ENCODE measurements around the gene THSD8. TPM values are rescaled to one million over a fixed set of nuclear protein-coding genes. Genes with fewer than 3 reads are reported as not detected.

THSD8 gene
- total and polyA plus RNA-seq, 2 of the 8 experiments (the other 6 are each of a cell fraction or from before 2014, with no cell fraction given): 8.2 to 42.3 TPM

DNA sequence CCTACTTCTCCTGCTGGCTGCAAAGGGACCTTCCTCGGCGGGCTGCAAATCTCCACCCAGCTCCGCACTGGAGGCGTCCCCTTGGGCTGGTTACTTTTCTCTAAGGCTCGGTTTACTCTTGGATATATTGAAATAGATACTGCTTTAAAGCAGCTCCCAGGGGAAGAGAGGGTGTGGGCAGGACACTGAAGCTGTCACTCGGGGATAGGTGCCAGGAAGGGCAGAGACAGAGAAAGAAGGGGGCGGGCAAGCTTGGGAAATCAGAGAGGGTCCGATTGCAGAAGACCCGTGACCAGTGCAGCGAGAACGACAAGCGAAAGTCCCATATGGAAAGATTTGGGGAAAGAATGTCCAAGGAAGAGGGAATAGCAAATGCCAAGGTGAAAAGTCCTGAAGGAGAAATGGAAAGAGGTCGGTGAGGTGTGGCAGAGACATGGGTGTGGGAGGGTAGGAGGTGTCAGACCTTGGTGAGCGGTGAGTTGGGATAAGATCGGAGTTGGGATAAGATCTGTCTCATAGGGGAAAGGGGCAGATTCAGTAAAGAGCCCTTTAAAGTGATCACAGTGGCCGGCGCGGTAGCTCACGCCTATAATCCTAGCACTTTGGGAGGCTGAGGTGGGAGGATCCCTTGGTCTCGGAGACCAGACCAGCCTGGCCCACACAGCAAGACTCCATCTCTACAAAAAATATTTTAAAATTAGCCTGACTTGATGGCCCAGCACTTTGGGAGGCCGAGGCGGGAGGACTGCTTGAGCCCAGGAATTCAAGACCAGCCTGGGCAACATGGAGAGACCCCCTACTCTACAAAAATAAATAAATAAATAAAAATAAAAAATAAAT lies 618 bp downstream of the THSD8 start:
- ChIA-PET CTCF (ENCODE audit: partially characterized antibody) (interaction anchor here (0.6 to 17.9 kb wide), 13 partner anchors 11 to 89 kb away, joined by 3 to 288 read pairs (median 5); partner anchors contain the start of gene JUNB), POLR2A (ENCODE audit: partially characterized antibody) (interaction anchor here (0.6 to 15.2 kb wide), 15 partner anchors 10 to 1359 kb away, joined by 3 to 317 read pairs (median 3); partner anchors contain the start of genes HOOK2, JUNB and TRIR)
- Histone ChIP-seq H4K8ac (ENCODE audit: extremely low read depth, insufficient read depth, low read length) (no peak overlapping the region; the same call in 1 of the 2 replicates), H3K23ac (ENCODE audit: insufficient read length) (no peak overlapping the region), H2BK15ac (ENCODE audit: low read length) (no peak overlapping the region), H3K79me2 (ENCODE audit: control insufficient read depth in 1 of 2, insufficient read depth in 2 of 2, low read length in 2 of 2) (peaks cover 0 to 16% of the 10 kb centered on the region in 2 experiments; a peak in 2 of 4 replicates), H2BK5ac (ENCODE audit: low read depth, low read length) (no peak overlapping the region), H2BK20ac (ENCODE audit: low read length) (no peak overlapping the region), H3K4me2 (ENCODE audit: insufficient read depth in 1 of 2, low read depth in 2 of 2, low read length in 2 of 2) (peak overlapping the region; percentile 91 to 92), H3K9me3 (ENCODE audit: insufficient read depth in 2 of 2, low read depth in 1 of 2, low read length in 1 of 2) (no peaks in the 10 kb centered on the region), H2BK12ac (ENCODE audit: low read depth, low read length) (no peak overlapping the region), H3K9ac (replicated peaks in 1 of 4; ENCODE audit: extremely low read depth in 1 of 4, low read depth in 3 of 4, low read length in 3 of 4) (no peak overlapping the region; a peak in 1 of 7 replicates), H3K4me1 (replicated peaks in 1 of 4; ENCODE audit: control insufficient read depth in 3 of 4, insufficient read depth in 4 of 4, low read length in 3 of 4) (peaks cover 0 to 20% (median 13%) of the 10 kb centered on the region in 4 experiments; a peak in 6 of 7 replicates), H3K4me3 (ENCODE audit: extremely low read depth in 1 of 4, insufficient read depth in 2 of 4, low read depth in 3 of 4, low read length in 4 of 4) (peak overlapping the region; percentile 85 to 98 (median 97)), H3K27me3 (replicated peaks in 1 of 4; ENCODE audit: control insufficient read depth in 3 of 4, extremely low read depth in 1 of 4, insufficient read depth in 3 of 4, low read length in 3 of 4) (peaks cover 0 to 4% (median under 1%) of the 10 kb centered on the region in 4 experiments; a peak in 2 of 7 replicates), H4K5ac (ENCODE audit: insufficient read length, low read depth, low read length) (no peak overlapping the region), H2AK5ac (ENCODE audit: low read depth, low read length) (no peak overlapping the region), H3K36me3 (ENCODE audit: control insufficient read depth in 2 of 4, insufficient read depth in 4 of 4, low read length in 3 of 4) (peaks cover 8 to 19% (median 14%) of the 10 kb centered on the region in 4 experiments; a peak in 7 of 8 replicates), H3K56ac (replicated peaks; ENCODE audit: insufficient read length, low read depth, low read length) (peak overlapping the region; percentile 11), H3K79me1 (ENCODE audit: low read depth, low read length) (peaks cover 7% of the 10 kb centered on the region), H3K23me2 (ENCODE audit: low read depth, low read length) (peaks cover 18% of the 10 kb centered on the region; the same call in 1 of the 2 replicates), H4K20me1 (replicated peaks in 1 of 2; ENCODE audit: control insufficient read depth in 1 of 2, insufficient read depth in 2 of 2, low read length in 2 of 2) (peaks cover 0 to 6% of the 10 kb centered on the region in 2 experiments), H3K27ac (ENCODE audit: low read depth, low read length) (0 out of 2 replicates have a peak overlapping the region, but pooled peaks have one; percentile 3), H2AFZ (ENCODE audit: low read length) (peak overlapping the region; percentile 73; the same call in 1 of the 2 replicates), H3K4ac (replicated peaks; ENCODE audit: insufficient read length, low read depth, low read length) (no peak overlapping the region), H2BK120ac (replicated peaks; ENCODE audit: low read depth, low read length) (no peak overlapping the region), H4K91ac (replicated peaks; ENCODE audit: insufficient read length, low read length) (peak overlapping the region; percentile 46), H3K18ac (ENCODE audit: extremely low read depth, low read length) (no peak overlapping the region), H3K14ac (ENCODE audit: insufficient read length) (no peak overlapping the region)
- TF ChIP-seq E2F6 (IDR thresholded peaks at IDR 0.05) (no peak), SAP30 (IDR thresholded peaks at IDR 0.05; ENCODE audit: insufficient read depth, insufficient replicate concordance, low read length) (peak; percentile 12)
- FAIRE-seq (no peak), DNase-seq (ENCODE audit: low read depth in 1 of 2, low spot score in 2 of 2) (no peak)
- WGBS, 2 experiments (ENCODE audit: extremely low coverage in 1 of 2, insufficient coverage in 1 of 2, insufficient read length in 1 of 2, insufficient replicate concordance in 2 of 2, low coverage in 1 of 2, low lambda C conversion rate in 2 of 2, missing lambda C conversion rate in 1 of 2): 58% methylated on average over 22 of the region's 22 CpGs; no CpG with 5 or more reads in 1 of the 2 experiments

All from H1 (cell line).